ENCODE results near the gene LRP11.
"Not testable (repeated sequence)": the region's sequence is repeated elsewhere in the genome, so short reads cannot be mapped to it uniquely, and the experiment has no call there.

LRP11 gene

GRCh38 chr6:149851461-149852110 lies 12.6 kb downstream of the LRP11 start:
- no peak for DNase-seq (ENCODE audit: low read depth in 2 of 2)

- DNase-seq (ENCODE audit: low read depth in 2 of 2): not testable (repeated sequence)
These were observed 15.8 kb downstream of the LRP11 start for GRCh38 chr6:149848343-149848742.

- DNase-seq (ENCODE audit: low read depth in 2 of 2): no peak
These were observed 16.3 kb downstream of the LRP11 start for GRCh38 chr6:149847939-149848267.

GRCh38 chr6:149846321-149846720 lies 17.8 kb downstream of the LRP11 start:
- DNase-seq (ENCODE audit: low read depth in 2 of 2): no peak

- no peak for DNase-seq (ENCODE audit: low read depth in 2 of 2)
These were observed 18.6 kb downstream of the LRP11 start for GRCh38 chr6:149845549-149845948.

- DNase-seq (ENCODE audit: low read depth in 2 of 2): no peak
These were observed 19.7 kb downstream of the LRP11 start for GRCh38 chr6:149844480-149844879.

GRCh38 chr6:149844036-149844435 lies 20.1 kb downstream of the LRP11 start:
- DNase-seq (ENCODE audit: low read depth in 2 of 2): not testable (repeated sequence)

- no peak for DNase-seq (ENCODE audit: low read depth in 2 of 2)
These were observed 21.0 kb downstream of the LRP11 start for GRCh38 chr6:149843051-149843633.

GRCh38 chr6:149842331-149842730 lies 21.8 kb downstream of the LRP11 start:
- no peak for DNase-seq (ENCODE audit: low read depth in 2 of 2)

GRCh38 chr6:149840345-149841075 lies 23.6 kb downstream of the LRP11 start:
- peak in 1 of 2 donors; percentile 29 for DNase-seq (ENCODE audit: low read depth in 2 of 2)

- peak; percentile 38 to 59 for DNase-seq (ENCODE audit: low read depth in 2 of 2)
These were observed 29.4 kb downstream of the LRP11 start for GRCh38 chr6:149834513-149835481.

- no peak for DNase-seq (ENCODE audit: low read depth in 2 of 2)
These were observed 30.5 kb downstream of the LRP11 start for GRCh38 chr6:149833651-149834050.

GRCh38 chr6:149831308-149831820 lies 32.8 kb downstream of the LRP11 start:
- DNase-seq (ENCODE audit: low read depth in 2 of 2): no peak

- no peak for DNase-seq (ENCODE audit: low read depth in 2 of 2)
These were observed 33.3 kb downstream of the LRP11 start for GRCh38 chr6:149830731-149831307.

- no peak for DNase-seq (ENCODE audit: low read depth in 2 of 2)
These were observed 38.9 kb downstream of the LRP11 start for GRCh38 chr6:149825292-149825691.

- no peak for DNase-seq (ENCODE audit: low read depth in 2 of 2)
These were observed 41.1 kb downstream of the LRP11 start for GRCh38 chr6:149823013-149823412.

GRCh38 chr6:149821492-149821891 lies 42.7 kb downstream of the LRP11 start:
- no peak for DNase-seq (ENCODE audit: low read depth in 2 of 2)

GRCh38 chr6:149820506-149820905 lies 43.7 kb downstream of the LRP11 start:
- DNase-seq (ENCODE audit: low read depth in 2 of 2): no peak

GRCh38 chr6:149815788-149816187 lies 48.4 kb downstream of the LRP11 start:
- no peak for DNase-seq (ENCODE audit: low read depth in 2 of 2)

- no peak for DNase-seq (ENCODE audit: low read depth in 2 of 2)
These were observed 50.8 kb downstream of the LRP11 start for GRCh38 chr6:149813351-149813750.

- DNase-seq (ENCODE audit: low read depth in 2 of 2): no peak
These were observed 54.4 kb downstream of the LRP11 start for GRCh38 chr6:149809798-149810197.
